Brain microvascular endothelial cell (primary cell): ENCODE data around the gene TNNC1.

Experiments
- DNase-seq: peaks from one replicate; pipeline ENCODE4 v3.0.0-alpha.2; 2020
- H3K27ac ChIP-seq: fragments of 250-450 bp; sonication (Bioruptor Pico); 2 replicates; pipeline ENCODE4 v1.5.1; 2020; ENCODE audit warnings: mild to moderate bottlenecking, moderate library complexity
- H3K27me3 ChIP-seq: fragments of 250-450 bp; sonication (Bioruptor Pico); replicated peaks from 2 replicates; pipeline ENCODE4 v1.5.1; 2020; ENCODE audit warnings: mild to moderate bottlenecking
- H3K36me3 ChIP-seq: fragments of 250-450 bp; sonication (Bioruptor Pico); replicated peaks from 2 replicates; pipeline ENCODE4 v1.5.1; 2020; ENCODE audit warnings: mild to moderate bottlenecking
- H3K4me3 ChIP-seq: 2 replicates; pipeline ENCODE4 v1.5.1; 2011; ENCODE audit warnings: low read depth, mild to moderate bottlenecking, control low read depth, low read length, moderate library complexity
- in situ Hi-C: cut with HindIII; loops from 2 replicates; pipeline ENCODE4 v1.10.0; 2017; ENCODE audit warnings: low sequenced_read_pairs, low pct_ligation_motif_present
- TF ChIP-seq, protein P1 (sequence below): IDR thresholded peaks from 2 replicates; pipeline ENCODE4 v1.5.1; 2011; ENCODE audit warnings: low read depth, mild to moderate bottlenecking, moderate library complexity, low read length, control low read depth, inconsistent platforms; ENCODE audit errors: missing control alignments

TNNC1 gene

GRCh38 chr3:52403271-52403841 lies 50.5 kb downstream of the TNNC1 start:
- in situ Hi-C loops = no loop called here
- no peak overlapping the region for H3K27ac ChIP-seq
- no peak overlapping the region for H3K4me3 ChIP-seq
- TF ChIP-seq, protein P1, sequence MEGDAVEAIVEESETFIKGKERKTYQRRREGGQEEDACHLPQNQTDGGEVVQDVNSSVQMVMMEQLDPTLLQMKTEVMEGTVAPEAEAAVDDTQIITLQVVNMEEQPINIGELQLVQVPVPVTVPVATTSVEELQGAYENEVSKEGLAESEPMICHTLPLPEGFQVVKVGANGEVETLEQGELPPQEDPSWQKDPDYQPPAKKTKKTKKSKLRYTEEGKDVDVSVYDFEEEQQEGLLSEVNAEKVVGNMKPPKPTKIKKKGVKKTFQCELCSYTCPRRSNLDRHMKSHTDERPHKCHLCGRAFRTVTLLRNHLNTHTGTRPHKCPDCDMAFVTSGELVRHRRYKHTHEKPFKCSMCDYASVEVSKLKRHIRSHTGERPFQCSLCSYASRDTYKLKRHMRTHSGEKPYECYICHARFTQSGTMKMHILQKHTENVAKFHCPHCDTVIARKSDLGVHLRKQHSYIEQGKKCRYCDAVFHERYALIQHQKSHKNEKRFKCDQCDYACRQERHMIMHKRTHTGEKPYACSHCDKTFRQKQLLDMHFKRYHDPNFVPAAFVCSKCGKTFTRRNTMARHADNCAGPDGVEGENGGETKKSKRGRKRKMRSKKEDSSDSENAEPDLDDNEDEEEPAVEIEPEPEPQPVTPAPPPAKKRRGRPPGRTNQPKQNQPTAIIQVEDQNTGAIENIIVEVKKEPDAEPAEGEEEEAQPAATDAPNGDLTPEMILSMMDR = no peak
- DNase-seq = no peak
- peaks cover 55% of the 10 kb centered on the region for H3K36me3 ChIP-seq
- no peaks in the 10 kb centered on the region for H3K27me3 ChIP-seq

GRCh38 chr3:52402706-52403270 lies 51.1 kb downstream of the TNNC1 start:
- TF ChIP-seq, protein P1 = no peak
- DNase-seq = no peak
- Histone ChIP-seq H3K4me3 (no peak overlapping the region), H3K27ac (no peak overlapping the region), H3K27me3 (no peaks in the 10 kb centered on the region), H3K36me3 (peaks cover 55% of the 10 kb centered on the region)
- in situ Hi-C loops = no loop called here

DNA sequence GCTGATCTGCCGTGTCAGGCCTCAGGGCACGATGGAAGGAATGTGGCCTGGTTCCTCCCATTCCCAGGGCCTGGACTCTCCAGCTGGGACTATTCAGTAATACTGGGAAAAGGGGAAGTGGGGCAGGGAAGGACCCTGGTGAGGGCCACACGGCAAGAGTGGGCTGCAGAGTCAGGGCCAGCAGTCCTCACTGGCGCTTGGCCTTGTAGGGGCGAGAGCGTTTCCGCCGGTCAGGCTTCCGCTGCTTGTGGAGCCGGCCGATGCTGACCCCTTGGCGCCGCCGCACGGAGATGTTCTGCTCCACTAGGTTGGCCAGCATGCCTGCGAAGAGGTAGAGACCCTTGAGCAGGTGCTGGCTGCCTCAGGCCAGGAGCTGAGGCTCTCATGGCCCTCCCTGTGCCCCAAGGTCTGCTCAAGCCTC lies 51.7 kb downstream of the TNNC1 start:
- no peak overlapping the region for H3K4me3 ChIP-seq
- TF ChIP-seq, protein P1 = no peak
- peaks cover 51% of the 10 kb centered on the region for H3K36me3 ChIP-seq
- in situ Hi-C loops = no loop called here
- H3K27me3 ChIP-seq = no peaks in the 10 kb centered on the region
- no peak overlapping the region for H3K27ac ChIP-seq
- no peak for DNase-seq

DNA sequence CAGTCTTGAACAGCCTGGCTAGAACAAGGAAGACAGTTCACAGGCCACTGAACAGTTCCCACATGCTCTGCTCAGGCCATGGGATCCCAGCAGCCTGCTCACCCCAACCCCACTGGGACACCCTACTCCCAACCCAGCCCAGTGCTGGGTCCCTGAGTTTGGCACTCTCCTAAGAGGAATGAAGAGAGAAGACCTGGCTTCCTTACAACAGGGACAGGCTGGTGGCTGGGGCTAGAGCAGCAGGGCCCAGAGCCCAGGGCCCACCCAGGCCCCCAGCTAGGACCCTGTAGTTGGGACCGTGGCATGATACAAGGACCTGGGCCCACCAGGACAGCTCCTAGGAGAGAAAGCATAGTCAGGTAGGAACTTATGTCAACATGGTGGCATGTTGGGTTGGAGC lies 52.3 kb downstream of the TNNC1 start:
- Histone ChIP-seq H3K27me3 (no peaks in the 10 kb centered on the region), H3K36me3 (peaks cover 47% of the 10 kb centered on the region), H3K4me3 (no peak overlapping the region), H3K27ac (no peak overlapping the region)
- DNase-seq = no peak
- in situ Hi-C loops = no loop called here
- TF ChIP-seq, protein P1 = no peak
